HepG2 (cell line): ENCODE results near the gene MPP3. TPM values are rescaled to one million over a fixed set of nuclear protein-coding genes. Genes with fewer than 3 reads are reported as not detected.

Experiments
- ATAC-seq: fragments of 200-7000 bp; cut with Tn5 transposase; 3 replicates; pipeline ENCODE4 v1.9.1; 2020; ENCODE audit warnings: mild to moderate bottlenecking, moderate library complexity
- BruUV-seq: library from RNA; stranded (reverse); fragments of 400-500 nt; replicated peaks from 2 replicates; lab custom pipeline; 2021; lab: Mats Ljungman, UMichigan
- CTCF ChIA-PET: fragments of 300-600 bp; formaldehyde crosslinking; extraction: SDS; loops from one replicate; lab custom pipeline; 2021; ENCODE audit warnings: low total read pairs, inconsistent platforms, low intra/inter-chr PET ratio; lab: Yijun Ruan, JAX
- POLR2A ChIA-PET: fragments of 350-600 bp; sonication (Branson Sonifier 250); formaldehyde crosslinking; loops from one replicate; lab custom pipeline; 2020; ENCODE audit warnings: antibody characterized with exemption, inconsistent platforms; lab: Yijun Ruan, JAX
- DNase-seq: peaks from one replicate; pipeline ENCODE4 v3.0.0-alpha.2; 2015; ENCODE audit warnings: low spot score
- FAIRE-seq: peaks from 3 replicates; lab custom pipeline; 2011; peaks lifted over from hg19 to GRCh38; lab: Jason Lieb, UNC
- H2AFZ ChIP-seq: one replicate; pipeline ENCODE4 v1.6.1; 2011; ENCODE audit warnings: low read length, inconsistent platforms
- H3K27ac ChIP-seq: fragments of 300-600 bp; 3 replicates; pipeline ENCODE4 v1.8.0; 2011; ENCODE audit warnings: mixed run types, mild to moderate bottlenecking, mixed read lengths, low read length, inconsistent platforms; ENCODE audit not compliant: insufficient read depth; ENCODE audit errors: extremely low read length
- H3K27me3 ChIP-seq, 2 experiments: fragments of 200-600 bp in 1 of 2; 2 replicates in 1 of 2; 3 replicates in 1 of 2; pipeline versions ENCODE4 v1.6.0 to v1.8.0; 2011; ENCODE audit warnings: low read length in 2 of 2, mild to moderate bottlenecking in 2 of 2, moderate library complexity in 2 of 2, inconsistent platforms in 1 of 2; ENCODE audit not compliant: insufficient read depth in 2 of 2, control insufficient read depth in 1 of 2
- H3K36me3 ChIP-seq, 2 experiments: fragments of 200-600 bp in 1 of 2; replicated peaks in 1 of 2; 2 replicates in 1 of 2; 3 replicates in 1 of 2; pipeline versions ENCODE4 v1.5.1 to v1.8.0; 2011; ENCODE audit warnings: low read length in 2 of 2, inconsistent platforms in 1 of 2; ENCODE audit not compliant: insufficient read depth in 2 of 2, control insufficient read depth in 1 of 2
- H3K4me1 ChIP-seq: 2 replicates; pipeline ENCODE4 v1.5.1; 2012; ENCODE audit warnings: low read length, inconsistent platforms; ENCODE audit not compliant: insufficient read depth
- H3K4me2 ChIP-seq: 2 replicates; pipeline ENCODE4 v1.6.0; 2011; ENCODE audit warnings: low read depth, low read length, inconsistent platforms
- H3K4me3 ChIP-seq, 3 experiments: fragments of 200-600 bp in 1 of 3; sonication (generic), shearing (Covaris generic) in 1 of 3; replicated peaks in 1 of 3; 2 replicates each; pipeline ENCODE4 v1.5.1; 2011 to 2016; ENCODE audit warnings: low read length in 3 of 3, inconsistent platforms in 2 of 3, low read depth in 2 of 3, mild to moderate bottlenecking in 2 of 3, control low read depth in 1 of 3, mixed read lengths in 1 of 3; ENCODE audit not compliant: insufficient read depth in 1 of 3
- H3K79me2 ChIP-seq: one replicate; pipeline ENCODE4 v1.6.1; 2011; ENCODE audit warnings: low read length, inconsistent platforms; ENCODE audit not compliant: insufficient read depth
- H3K9ac ChIP-seq: 2 replicates; pipeline ENCODE4 v1.6.0; 2011; ENCODE audit warnings: mild to moderate bottlenecking, low read depth, low read length, inconsistent platforms; ENCODE audit not compliant: insufficient read depth
- H3K9me3 ChIP-seq: 2 replicates; pipeline ENCODE4 v1.5.1; 2012; ENCODE audit warnings: mild to moderate bottlenecking, low read length
- H4K20me1 ChIP-seq: 2 replicates; pipeline ENCODE4 v1.6.0; 2011; ENCODE audit warnings: inconsistent platforms, mild to moderate bottlenecking, low read length, moderate library complexity; ENCODE audit not compliant: insufficient read depth
- ATM ChIP-seq: fragments of 450-650 bp; IDR thresholded peaks from 2 replicates; pipeline ENCODE4 v1.7.1; 2017; ENCODE audit warnings: mild to moderate bottlenecking, borderline replicate concordance
- CEBPZ ChIP-seq: IDR thresholded peaks from 2 replicates; pipeline ENCODE4 v1.6.1; 2012; ENCODE audit warnings: low read length, improper control_type of control experiment
- ETV6 ChIP-seq: sonication (generic); formaldehyde crosslinking; conservative IDR thresholded peaks from 2 replicates; pipeline ENCODE4 v1.4.0; 2020; ENCODE audit warnings: missing genetic modification reagents
- KAT2B ChIP-seq: fragments of 150-350 bp; IDR thresholded peaks from 2 replicates; pipeline ENCODE4 v1.6.1; 2014; ENCODE audit warnings: low read depth, low read length, borderline replicate concordance
- ZBTB33 ChIP-seq: sonication (generic); formaldehyde crosslinking; IDR thresholded peaks from 2 replicates; pipeline ENCODE4 v1.4.0; 2020; ENCODE audit warnings: missing genetic modification reagents
- ZC3H13 ChIP-seq: sonication (generic); formaldehyde crosslinking; IDR thresholded peaks from 2 replicates; pipeline ENCODE4 v1.8.1; 2023; ENCODE audit warnings: mild to moderate bottlenecking, missing genetic modification reagents, moderate library complexity
- ZNF616 ChIP-seq: sonication (generic); formaldehyde crosslinking; IDR thresholded peaks from 2 replicates; pipeline ENCODE4 v1.5.0; 2020; ENCODE audit warnings: low read depth, mild to moderate bottlenecking, missing genetic modification reagents
- ZNF75D ChIP-seq: sonication (generic); formaldehyde crosslinking; IDR thresholded peaks from 2 replicates; pipeline ENCODE4 v1.8.1; 2023; ENCODE audit warnings: missing genetic modification reagents, mild to moderate bottlenecking, borderline replicate concordance
- WGBS: methylation state at CpG from one replicate; pipeline ENCODE4 v1.1.6; 2017; ENCODE audit warnings: low lambda C conversion rate; 5-methylcytosine and 5-hydroxymethylcytosine counted together
- in situ Hi-C: cut with HindIII; loops from 2 replicates; pipeline ENCODE4 v1.10.0; 2017; ENCODE audit warnings: low pct_unique_long_range_greater_than_20kb; ENCODE audit not compliant: extremely low pct_ligation_motif_present
- intact Hi-C: fragments of 100-400 bp; cut with micrococcal nuclease; formaldehyde crosslinking; loops from one replicate; pipeline ENCODE4 v1.10.0; 2022; ENCODE audit not compliant: unreplicated experiment
- polyA plus RNA-seq, 8 experiments: library from polyadenylated mRNA; depleted of rRNA in 3 of 8; stranded (reverse) in 7 of 8; unstranded in 1 of 8; fragments of >200 nt; fragmentation: Illumina TruSeq in 4 of 8; extraction: Trizol in 4 of 8; gene quantifications; 2 replicates each; pipeline versions ENCODE4 v1.2.1 to v1.2.3, GENCODE V29; 2011 to 2016; ENCODE audit warnings: low read depth in 4 of 8, missing spikeins in 1 of 8, mixed read lengths in 1 of 8; ENCODE audit not compliant: insufficient read depth in 1 of 8
- total RNA-seq, 5 experiments: library from RNA; depleted of rRNA; stranded (reverse); fragments of >200 nt; fragmentation: Illumina TruSeq; extraction: Trizol; gene quantifications; 2 replicates each; pipeline ENCODE4 v1.2.3, GENCODE V29; 2016; ENCODE audit warnings: low read depth in 1 of 5

Gene MPP3
- total and polyA plus RNA-seq, 2 of the 13 experiments (the other 11 are each of a cell fraction or from before 2014, with no cell fraction given), result 0.91 to 1.8 TPM

- H3K79me2 ChIP-seq, result no peaks in the 10 kb centered on the region
- peaks cover 12% of the 10 kb centered on the region for H3K4me1 ChIP-seq
- intact Hi-C loops (no loop called here), in situ Hi-C loops (loop anchor here (5.0 kb wide), 1 partner anchor 178 kb away; no protein-coding TSS in a partner anchor)
- ChIA-PET CTCF (interaction anchor here (2.4 kb wide), 1 partner anchor 61 kb away, joined by 10 read pairs; no protein-coding TSS in a partner anchor), POLR2A (interaction anchor here (0.7 kb wide), 1 partner anchor 17 kb away, joined by 3 read pairs; no protein-coding TSS in a partner anchor)
- H2AFZ ChIP-seq, result no peak overlapping the region
- no peaks in the 10 kb centered on the region for H4K20me1 ChIP-seq
- ATAC-seq, result no peak
- no peak overlapping the region for H3K4me3 ChIP-seq
- BruUV-seq, result no TSS peak
- H3K4me2 ChIP-seq, result no peak overlapping the region
- no peaks in the 10 kb centered on the region for H3K36me3 ChIP-seq
- FAIRE-seq, result no peak
- no peak for DNase-seq
- no peak overlapping the region for H3K27ac ChIP-seq
- H3K9ac ChIP-seq, result no peak overlapping the region
- H3K27me3 ChIP-seq, result peaks cover 17 to 78% of the 10 kb centered on the region in 2 experiments
- 61% methylated on average over 14 of the region's 21 CpGs for WGBS
- no peak for TF ChIP-seq ETV6 (CRISPR knock-in tag)
- no peak for TF ChIP-seq KAT2B
- TF ChIP-seq ZNF616 (CRISPR knock-in tag), result no peak
- no peak for TF ChIP-seq ZC3H13 (CRISPR knock-in tag)
- no peak for TF ChIP-seq CEBPZ
- no peak for TF ChIP-seq ZBTB33 (CRISPR knock-in tag)
- TF ChIP-seq ZNF75D, result no peak
- no peak for TF ChIP-seq ATM
- no peaks in the 10 kb centered on the region for H3K9me3 ChIP-seq
Measured at GRCh38 chr17:43754947-43755346, 78.0 kb downstream of the MPP3 start.
